ENCODE data around the gene USF1. TPM values are rescaled to one million over a fixed set of nuclear protein-coding genes. Genes with fewer than 3 reads are reported as not detected.

The USF1 gene, protein sequence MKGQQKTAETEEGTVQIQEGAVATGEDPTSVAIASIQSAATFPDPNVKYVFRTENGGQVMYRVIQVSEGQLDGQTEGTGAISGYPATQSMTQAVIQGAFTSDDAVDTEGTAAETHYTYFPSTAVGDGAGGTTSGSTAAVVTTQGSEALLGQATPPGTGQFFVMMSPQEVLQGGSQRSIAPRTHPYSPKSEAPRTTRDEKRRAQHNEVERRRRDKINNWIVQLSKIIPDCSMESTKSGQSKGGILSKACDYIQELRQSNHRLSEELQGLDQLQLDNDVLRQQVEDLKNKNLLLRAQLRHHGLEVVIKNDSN
- total RNA-seq, result 10 to 100 TPM; 75.0 to 92.9 TPM

DNA sequence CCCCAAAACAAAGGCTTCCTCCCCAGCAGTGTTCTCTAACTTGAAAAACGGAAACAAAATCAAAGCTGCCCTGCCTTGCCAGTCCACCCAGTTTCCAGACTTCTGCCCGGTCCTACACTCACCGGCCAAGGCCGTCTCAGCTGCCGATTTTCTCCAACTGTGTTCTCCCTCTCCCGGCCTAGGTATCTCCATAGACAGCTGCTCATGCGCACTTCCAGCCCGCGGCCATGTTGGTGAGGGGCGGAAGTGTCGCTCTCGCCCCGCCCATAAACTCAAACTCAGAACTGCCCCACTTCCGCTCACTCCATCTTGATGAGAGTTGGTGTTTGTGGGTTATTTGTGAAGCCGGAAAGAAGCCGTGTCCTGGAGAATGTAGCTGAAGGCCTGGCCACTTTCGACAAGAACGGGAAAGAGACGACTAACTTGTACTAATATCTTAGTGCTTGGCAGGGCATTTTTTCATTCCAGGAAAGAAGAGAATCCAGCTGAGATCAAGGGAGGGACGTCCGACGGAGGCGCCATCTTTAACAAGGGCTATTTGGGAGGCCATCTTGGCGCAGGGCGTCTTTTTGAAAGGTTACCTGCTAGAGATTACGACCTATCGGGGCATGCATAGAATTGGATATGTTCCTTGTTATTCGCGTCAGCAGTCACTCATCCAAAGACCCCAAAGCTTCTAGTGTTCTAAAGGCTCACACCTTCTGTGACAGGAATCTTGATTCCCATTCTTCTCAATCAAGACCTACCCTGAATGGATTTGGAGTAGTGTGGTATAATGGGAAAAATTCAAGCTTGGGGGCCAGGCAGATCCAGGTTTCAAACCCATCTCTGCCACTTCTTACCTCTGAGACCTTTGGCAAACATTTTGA lies at the start of gene USF1:
USF1 (minus strand) TSS at position 242 of the 869 bp plus-strand sequence. CDS start 2,702 bp downstream, outside the sequence.

DNA sequence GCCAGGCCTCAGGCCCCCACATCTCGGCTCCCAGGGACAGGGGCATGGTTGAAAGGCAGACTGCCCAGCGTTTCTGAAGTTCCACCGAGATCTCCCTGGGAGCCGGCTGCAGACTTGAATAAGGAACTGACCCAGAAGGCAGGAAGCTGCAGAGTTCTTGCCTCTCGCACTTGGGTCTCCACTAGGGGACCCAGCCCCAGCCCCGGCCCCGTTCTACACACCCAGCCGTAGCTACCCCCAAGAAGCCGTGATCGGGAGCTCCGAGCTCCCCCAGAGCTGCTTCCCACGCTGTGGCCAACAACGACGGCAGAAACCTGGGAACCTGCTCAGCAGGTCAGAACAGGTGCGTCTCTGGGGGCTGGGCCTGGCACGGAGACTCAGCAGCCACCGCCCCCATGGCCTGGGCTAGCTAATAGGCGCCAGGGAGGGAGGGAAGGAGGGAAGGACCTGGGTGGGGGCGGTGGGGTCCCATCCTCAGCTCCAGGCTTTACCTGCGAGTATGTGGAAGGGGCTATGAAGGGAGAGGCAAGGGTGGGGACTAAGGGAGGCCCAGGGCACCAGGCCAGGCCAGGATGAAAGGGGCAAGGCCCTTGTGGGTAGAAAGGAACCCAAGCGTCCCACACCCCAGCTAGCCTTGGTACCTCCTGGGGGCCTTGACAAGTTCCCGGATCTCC lies 43.6 kb upstream of the USF1 start, which contains the start of gene NECTIN4:
NECTIN4 (minus strand) TSS at position 308 of the 674 bp plus-strand sequence; CDS start at position 46, 262 bp downstream.

DNA sequence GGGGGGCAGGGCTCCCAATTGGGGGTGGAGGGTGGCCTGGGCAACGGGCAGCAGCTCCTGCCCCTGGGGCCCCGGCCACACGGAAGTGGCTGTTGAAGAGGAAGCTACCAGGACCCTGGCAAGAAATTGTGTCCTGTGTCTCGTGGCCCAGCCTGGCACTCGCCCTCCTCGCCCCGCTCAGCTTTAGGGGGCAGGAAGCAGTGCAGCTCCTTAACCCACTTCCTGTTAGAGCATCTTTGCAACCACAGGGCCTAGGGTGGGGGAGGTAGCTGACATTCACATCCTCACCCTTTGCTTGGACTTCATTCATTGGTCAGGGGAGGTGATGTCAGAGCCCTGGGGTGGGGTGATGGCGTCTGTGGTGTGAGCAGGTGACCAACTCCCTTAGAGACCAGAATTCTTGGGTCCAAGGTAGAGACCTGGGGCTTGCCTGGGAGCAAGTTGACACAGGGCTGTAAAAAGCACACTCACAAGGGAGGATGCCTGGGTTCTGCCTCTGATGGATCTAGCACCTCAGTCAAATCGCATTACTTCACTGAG lies 24.0 kb upstream of the USF1 start, which contains the start of gene ARHGAP30:
ARHGAP30 (minus strand) TSS at position 161 of the 540 bp plus-strand sequence. CDS start 267 bp downstream, outside the sequence.

GRCh38 chr1:161038523-161039153 lies 7.1 kb downstream of the USF1 start, which contains the start of gene TSTD1:
Gene TSTD1 (minus strand): TSS chr1:161038964. CDS start chr1:161038889, 75 bp downstream.

DNA sequence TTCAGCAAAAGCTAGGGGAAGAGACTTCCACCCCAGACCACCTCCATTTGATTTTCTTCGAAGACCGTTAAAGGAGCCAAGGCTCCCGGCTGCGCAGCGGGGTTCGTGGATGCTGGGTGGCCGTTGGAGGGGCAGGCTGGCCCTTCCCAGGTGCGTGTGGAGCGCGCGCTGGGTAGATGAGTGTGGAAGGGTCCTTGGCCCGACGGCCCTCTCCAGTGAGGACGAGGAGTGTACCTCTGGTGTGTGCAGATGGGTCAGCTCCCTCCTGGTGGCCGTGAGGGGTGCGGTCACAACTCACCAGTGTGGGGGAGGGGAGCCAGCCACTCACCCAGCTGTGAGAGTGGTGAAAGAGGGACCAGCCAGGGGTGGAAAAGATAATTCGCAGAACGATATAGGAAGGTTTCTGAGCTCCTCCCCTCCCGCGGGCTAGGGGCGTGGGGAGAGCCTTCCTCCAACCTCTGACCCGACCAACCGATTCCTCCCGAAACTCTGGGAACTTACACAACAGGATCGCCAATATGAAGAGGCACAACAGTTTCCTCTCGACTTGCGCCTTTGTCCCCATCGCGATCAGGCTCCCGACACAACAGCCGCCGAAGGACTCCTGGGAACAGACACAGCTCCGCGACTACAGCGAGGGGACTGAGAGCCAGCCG lies 25.1 kb downstream of the USF1 start, which contains the start of gene F11R:
F11R (minus strand) TSS at position 644 of the 656 bp plus-strand sequence; CDS start at position 565, 79 bp downstream.

Small RNAs within 50 kb of the gene (small RNA-seq; reads per million reads assigned to genes)
- gene AL591806.2, result 0 reads per million in 2 donors

Other genes with a start within 250 kb of the USF1 start
- not detected for gene LY9, start 249.8 kb downstream of the USF1 start, total RNA-seq
- under 1 TPM in 1 of 2 donors, not detected in 1; 0.33 TPM for gene CD244, start 183.1 kb downstream of the USF1 start, total RNA-seq
- not detected for gene ITLN1, start 160.8 kb downstream of the USF1 start, total RNA-seq
- not detected for gene ITLN2, start 91.2 kb downstream of the USF1 start, total RNA-seq
- 10 to 100 TPM; 13.4 to 47.0 TPM for gene F11R, start 24.8 kb downstream of the USF1 start, total RNA-seq
- 1 to 10 TPM; 2.7 to 6.9 TPM for gene TSTD1, start 7.0 kb downstream of the USF1 start, total RNA-seq
- gene ARHGAP30, start 23.9 kb upstream of the USF1 start, total RNA-seq, result under 1 TPM in 1 of 2 donors, not detected in 1; under 0.01 TPM
- gene NECTIN4, start 43.6 kb upstream of the USF1 start, total RNA-seq, result under 1 TPM in 1 of 2 donors, not detected in 1; 0.69 TPM
- 1 to 10 TPM in 1 of 2 donors, under 1 TPM in 1; under 0.01 to 1.7 TPM for gene KLHDC9, start 52.4 kb upstream of the USF1 start, total RNA-seq
- 10 to 100 TPM; 24.4 to 38.0 TPM for gene PFDN2, start 72.1 kb upstream of the USF1 start, total RNA-seq
- 10 to 100 TPM; 29.9 to 30.3 TPM for gene NIT1, start 72.1 kb upstream of the USF1 start, total RNA-seq
- 10 to 100 TPM; 28.6 to 40.0 TPM for gene DEDD, start 86.7 kb upstream of the USF1 start, total RNA-seq
- 10 to 100 TPM; 59.2 to 63.9 TPM for gene UFC1, start 108.0 kb upstream of the USF1 start, total RNA-seq
- 10 to 100 TPM in 1 of 2 donors, 1 to 10 TPM in 1; 9.0 to 12.0 TPM for gene USP21, start 113.5 kb upstream of the USF1 start, total RNA-seq
- gene PPOX, start 120.4 kb upstream of the USF1 start, total RNA-seq, result 10 to 100 TPM; 11.4 to 14.7 TPM
- gene B4GALT3, start 131.5 kb upstream of the USF1 start, total RNA-seq, result 10 to 100 TPM; 27.3 to 29.9 TPM
- gene ADAMTS4, start 153.1 kb upstream of the USF1 start, total RNA-seq, result 10 to 100 TPM in 1 of 2 donors, 1 to 10 TPM in 1; 4.0 to 18.6 TPM
- gene NDUFS2, start 156.4 kb upstream of the USF1 start, total RNA-seq, result 100 to 1,000 TPM; 137 to 170 TPM
- under 1 TPM; 0.34 to 0.67 TPM for gene FCER1G, start 169.3 kb upstream of the USF1 start, total RNA-seq
- not detected for gene APOA2, start 177.7 kb upstream of the USF1 start, total RNA-seq
- 10 to 100 TPM; 17.9 to 20.0 TPM for gene TOMM40L, start 180.1 kb upstream of the USF1 start, total RNA-seq
- not detected for gene NR1I3, start 192.2 kb upstream of the USF1 start, total RNA-seq
- gene PCP4L1, start 212.8 kb upstream of the USF1 start, total RNA-seq, result under 1 TPM; under 0.01 TPM

Measured in melanocyte of skin (primary cell).